AG09319 (cell line): ENCODE data around the gene RASAL1.

Experiments used
- DNase-seq: peaks from one replicate; pipeline ENCODE4 v3.0.0-alpha.2; 2010; ENCODE audit warnings: low read depth; ENCODE audit errors: extremely low read depth
- CTCF ChIP-seq: IDR thresholded peaks from 2 replicates; pipeline ENCODE4 v1.5.1; 2011; ENCODE audit warnings: low read depth, mild to moderate bottlenecking, inconsistent platforms, low read length, moderate library complexity

Gene RASAL1

GRCh38 chr12:113081873-113082272, 53.7 kb downstream of the RASAL1 start:
- no peak for DNase-seq
- no peak for TF ChIP-seq CTCF

- TF ChIP-seq CTCF = no peak
- no peak for DNase-seq
Measured at GRCh38 chr12:113077859-113078255, 57.7 kb downstream of the RASAL1 start.

- no peak for TF ChIP-seq CTCF
- no peak for DNase-seq
Measured at GRCh38 chr12:113077057-113077858, 58.3 kb downstream of the RASAL1 start.

- TF ChIP-seq CTCF = no peak
- no peak for DNase-seq
Measured at GRCh38 chr12:113075137-113075683, 60.4 kb downstream of the RASAL1 start.

- DNase-seq = no peak
- no peak for TF ChIP-seq CTCF
Measured at GRCh38 chr12:113073586-113073985, 62.0 kb downstream of the RASAL1 start.

- no peak for DNase-seq
- no peak for TF ChIP-seq CTCF
Measured at GRCh38 chr12:113072136-113072535, 63.4 kb downstream of the RASAL1 start.

- TF ChIP-seq CTCF = no peak
- DNase-seq = no peak
Measured at GRCh38 chr12:113071135-113072112, 64.1 kb downstream of the RASAL1 start.
